ENCODE results near the gene AS3MT. TPM values are rescaled to one million over a fixed set of nuclear protein-coding genes. Genes with fewer than 3 reads are reported as not detected.

Gene AS3MT
- total RNA-seq, 4 donors from 2014 or later, result 9.8 to 19.2 (median 13.5) TPM

GRCh38 chr10:102945449-102945848, 76.2 kb downstream of the AS3MT start:
- no peak for TF ChIP-seq POLR2A (IDR thresholded peaks at IDR 0.05)
- TF ChIP-seq CTCF (IDR thresholded peaks at IDR 0.05), result no peak
- intact Hi-C loops (cut with DNase I), result no loop called here
- WGBS, 2 donors, result 92 to 94% methylated on average over 3 of the region's 3 CpGs

GRCh38 chr10:102945962-102946361, 76.7 kb downstream of the AS3MT start:
- H3K9me3 ChIP-seq, result no peaks in the 10 kb centered on the region
- intact Hi-C loops (cut with DNase I), result no loop called here
- no peak overlapping the region for H3K27ac ChIP-seq
- no peaks in the 10 kb centered on the region for H3K27me3 ChIP-seq
- no peak for TF ChIP-seq CTCF (IDR thresholded peaks at IDR 0.05)
- no peak for DNase-seq
- no peak overlapping the region for H3K4me3 ChIP-seq (replicated peaks in 1 of 3)
- WGBS, 2 donors, result 90 to 93% methylated on average over 2 of the region's 2 CpGs
- H3K36me3 ChIP-seq, result no peaks in the 10 kb centered on the region
- peaks cover 0 to 13% of the 10 kb centered on the region in 2 donors for H3K4me1 ChIP-seq

More at GRCh38 chr10:102945449-102945848, 76.2 kb downstream of the AS3MT start:
- DNase-seq, result no peak
- Histone ChIP-seq H3K36me3 (no peaks in the 10 kb centered on the region), H3K4me1 (peaks cover 0 to 13% of the 10 kb centered on the region in 2 donors), H3K27ac (no peak overlapping the region), H3K9me3 (no peaks in the 10 kb centered on the region), H3K4me3 (replicated peaks in 1 of 3) (no peak overlapping the region), H3K27me3 (no peaks in the 10 kb centered on the region)

GRCh38 chr10:102946992-102947391, 77.7 kb downstream of the AS3MT start:
- intact Hi-C loops (cut with DNase I), result no loop called here
- Histone ChIP-seq H3K27me3 (no peaks in the 10 kb centered on the region), H3K4me1 (peaks cover 0 to 13% of the 10 kb centered on the region in 2 donors), H3K36me3 (no peaks in the 10 kb centered on the region), H3K27ac (no peak overlapping the region), H3K4me3 (replicated peaks in 1 of 3) (no peak overlapping the region), H3K9me3 (no peaks in the 10 kb centered on the region)
- 95% methylated on average over 2 of the region's 2 CpGs for WGBS, 2 donors
- no peak for DNase-seq
- TF ChIP-seq POLR2A (IDR thresholded peaks at IDR 0.05) (no peak), CTCF (IDR thresholded peaks at IDR 0.05) (no peak)

- TF ChIP-seq CTCF (IDR thresholded peaks at IDR 0.05) (no peak), POLR2A (IDR thresholded peaks at IDR 0.05) (no peak)
- Histone ChIP-seq H3K4me3 (replicated peaks in 1 of 3) (no peak overlapping the region), H3K27ac (no peak overlapping the region), H3K9me3 (no peaks in the 10 kb centered on the region), H3K27me3 (no peaks in the 10 kb centered on the region), H3K4me1 (peaks cover 0 to 13% of the 10 kb centered on the region in 2 donors), H3K36me3 (no peaks in the 10 kb centered on the region)
- WGBS, 2 donors, result 93% methylated on average over 4 of the region's 4 CpGs
- intact Hi-C loops (cut with DNase I), result no loop called here
- no peak for DNase-seq
Observed at GRCh38 chr10:102948176-102948575, 78.9 kb downstream of the AS3MT start.

- H3K27me3 ChIP-seq, result no peaks in the 10 kb centered on the region
- peaks cover 0 to 13% of the 10 kb centered on the region in 2 donors for H3K4me1 ChIP-seq
- no peak for DNase-seq
- WGBS, 2 donors, result 91 to 97% methylated on average over 3 of the region's 3 CpGs
- intact Hi-C loops (cut with DNase I), result no loop called here
- H3K36me3 ChIP-seq, result no peaks in the 10 kb centered on the region
- H3K9me3 ChIP-seq, result no peaks in the 10 kb centered on the region
- no peak overlapping the region for H3K27ac ChIP-seq
- H3K4me3 ChIP-seq (replicated peaks in 1 of 3), result no peak overlapping the region
- TF ChIP-seq CTCF (IDR thresholded peaks at IDR 0.05), result no peak
- no peak for TF ChIP-seq POLR2A (IDR thresholded peaks at IDR 0.05)
Observed at GRCh38 chr10:102948786-102949185, 79.5 kb downstream of the AS3MT start.
